GM15510 (cell line): ENCODE measurements around the gene ZFYVE19.

Experiments
- POLR2A ChIP-seq: IDR thresholded peaks from 3 replicates; pipeline ENCODE4 v1.6.1; 2011; ENCODE audit warnings: borderline replicate concordance; ENCODE audit not compliant: insufficient read length; ENCODE audit errors: extremely low read depth

The ZFYVE19 gene

GRCh38 chr15:40825661-40826422 is 19.0 kb downstream of the ZFYVE19 start:
- no peak for TF ChIP-seq POLR2A

DNA sequence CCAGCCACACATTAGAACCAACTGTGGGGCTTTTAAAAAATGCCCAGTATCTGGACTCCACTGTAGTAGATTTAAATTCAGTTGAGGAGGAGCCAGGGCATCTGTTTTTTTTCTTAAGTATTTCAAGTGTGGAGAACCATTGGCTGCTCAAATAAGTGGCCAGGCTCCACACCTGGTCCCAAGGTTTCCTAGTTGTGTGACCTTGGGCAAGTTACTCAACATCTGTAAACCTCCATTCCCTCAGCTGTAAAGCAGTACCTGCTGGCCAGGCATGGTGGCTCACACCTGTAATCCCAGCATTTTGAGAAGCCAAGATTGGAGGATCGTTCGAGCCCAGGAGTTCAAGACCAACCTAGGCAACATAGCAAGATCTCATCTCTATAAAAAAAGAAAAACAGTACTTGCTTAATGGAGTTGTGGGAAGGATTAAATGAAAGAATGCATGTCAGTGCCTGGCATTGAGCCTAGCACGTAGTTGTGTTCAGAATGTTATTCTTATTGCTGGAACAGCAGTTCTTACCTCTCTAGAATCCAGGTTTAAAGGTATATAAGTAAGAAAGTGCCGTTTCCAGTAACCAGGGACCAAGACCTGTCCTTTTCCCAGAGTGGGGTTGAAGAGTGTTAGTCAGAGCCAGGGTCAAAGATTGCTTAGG is 19.7 kb downstream of the ZFYVE19 start:
- no peak for TF ChIP-seq POLR2A

GRCh38 chr15:40828447-40829036 is 21.7 kb downstream of the ZFYVE19 start, which contains the start of gene PPP1R14D:
PPP1R14D (minus strand) TSS chr15:40828708; CDS start chr15:40828641, 67 bp downstream.
- no peak for TF ChIP-seq POLR2A

DNA sequence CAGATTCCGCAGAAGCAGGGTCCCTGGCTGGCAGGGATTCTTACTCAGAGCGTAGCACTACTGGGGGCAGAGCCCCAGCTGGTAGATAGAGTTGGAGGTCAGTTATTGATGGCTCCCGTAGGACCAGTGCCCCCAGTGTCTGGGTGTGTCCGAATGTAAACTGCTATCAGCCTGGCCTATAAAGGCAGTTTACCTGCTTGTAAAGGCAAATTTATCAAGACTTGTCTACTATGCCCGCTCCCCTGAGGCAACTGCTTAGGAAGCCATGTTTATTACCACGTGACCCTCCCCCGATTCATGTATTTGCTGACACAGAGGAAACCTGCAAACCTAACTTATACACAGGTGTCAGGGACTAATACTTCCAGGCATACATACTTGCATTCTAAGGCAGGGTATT is 22.2 kb downstream of the ZFYVE19 start:
- no peak for TF ChIP-seq POLR2A

DNA sequence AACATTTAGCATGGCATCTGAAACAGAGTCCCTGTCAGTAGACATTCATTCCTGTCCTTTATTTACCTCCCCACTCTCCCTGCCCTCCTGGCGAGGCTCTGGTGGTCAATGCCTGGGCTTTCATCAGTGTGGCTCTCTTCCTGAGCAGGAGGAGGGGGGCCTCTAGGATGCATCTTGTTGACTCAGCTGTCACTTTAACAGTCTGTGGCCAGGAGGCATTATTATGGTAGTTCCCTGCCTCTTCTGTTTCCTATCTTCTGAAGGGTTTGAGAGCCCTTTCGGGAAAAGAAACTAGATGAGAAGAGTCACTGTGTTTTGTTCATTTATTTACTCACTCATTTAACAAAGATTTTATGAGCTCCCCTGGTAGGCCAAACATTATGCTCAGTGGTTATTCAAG is 24.0 kb downstream of the ZFYVE19 start:
- no peak for TF ChIP-seq POLR2A

DNA sequence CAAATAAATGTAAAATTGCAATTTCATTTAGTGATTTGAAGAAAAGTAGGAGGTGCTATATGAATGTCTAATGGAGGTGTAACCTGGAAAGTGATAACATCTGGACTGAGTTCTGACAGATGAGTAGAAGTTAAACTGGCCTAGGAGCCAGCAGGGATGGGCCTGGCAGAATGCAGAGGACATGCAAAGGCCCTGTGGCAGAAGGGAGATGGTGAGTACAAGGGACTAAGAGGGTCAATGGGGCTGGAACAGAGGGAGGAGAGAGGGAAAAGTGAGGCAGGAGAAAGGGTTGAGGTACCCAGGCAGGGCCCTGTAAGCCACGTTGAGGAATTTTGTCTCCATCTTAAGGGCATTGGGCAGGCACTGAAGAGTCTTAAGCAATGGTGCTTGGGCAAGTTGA is 25.0 kb downstream of the ZFYVE19 start:
- TF ChIP-seq POLR2A = no peak

GRCh38 chr15:40832903-40833302 is 26.0 kb downstream of the ZFYVE19 start:
- no peak for TF ChIP-seq POLR2A

DNA sequence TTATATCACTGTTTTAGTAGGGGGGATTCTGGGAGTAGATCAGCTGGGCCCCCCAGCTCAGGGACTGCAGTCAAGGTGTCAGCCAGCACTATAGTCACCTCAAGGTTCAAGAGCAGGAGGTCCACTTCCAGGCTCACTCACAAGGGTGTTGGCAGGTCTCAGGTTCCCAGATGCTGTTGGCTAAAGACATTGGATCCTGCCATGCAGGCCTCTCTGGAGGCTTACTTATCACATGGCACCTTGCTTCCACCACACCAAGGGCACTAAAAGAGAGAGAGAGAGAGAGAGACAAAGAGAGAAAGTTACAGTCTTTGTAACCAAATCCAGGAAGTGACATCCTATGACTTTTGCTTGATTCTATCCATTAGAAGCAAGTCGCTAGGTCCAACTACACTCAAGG is 29.1 kb downstream of the ZFYVE19 start:
- no peak for TF ChIP-seq POLR2A

- TF ChIP-seq POLR2A = no peak
These were observed 31.9 kb downstream of the ZFYVE19 start for GRCh38 chr15:40838756-40839155.

DNA sequence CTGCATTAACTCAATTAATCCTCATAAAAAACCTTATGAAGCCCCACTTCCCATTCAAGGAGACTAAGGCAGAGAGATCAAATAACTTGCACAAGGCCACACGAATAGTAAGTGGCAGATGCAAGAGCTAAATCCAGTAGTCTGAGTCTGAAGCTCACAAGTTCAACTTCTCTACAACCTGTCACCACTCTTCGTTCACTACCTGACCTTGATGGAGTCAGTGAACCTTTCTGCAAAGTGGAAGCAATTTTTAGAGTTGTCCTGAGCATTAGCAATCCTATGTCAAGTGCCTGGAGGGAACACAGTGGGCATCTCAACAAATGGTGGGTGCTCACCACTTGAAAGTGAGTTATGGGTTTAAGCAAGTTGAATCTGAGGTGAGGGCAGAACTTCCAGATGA is 34.9 kb downstream of the ZFYVE19 start:
- no peak for TF ChIP-seq POLR2A

DNA sequence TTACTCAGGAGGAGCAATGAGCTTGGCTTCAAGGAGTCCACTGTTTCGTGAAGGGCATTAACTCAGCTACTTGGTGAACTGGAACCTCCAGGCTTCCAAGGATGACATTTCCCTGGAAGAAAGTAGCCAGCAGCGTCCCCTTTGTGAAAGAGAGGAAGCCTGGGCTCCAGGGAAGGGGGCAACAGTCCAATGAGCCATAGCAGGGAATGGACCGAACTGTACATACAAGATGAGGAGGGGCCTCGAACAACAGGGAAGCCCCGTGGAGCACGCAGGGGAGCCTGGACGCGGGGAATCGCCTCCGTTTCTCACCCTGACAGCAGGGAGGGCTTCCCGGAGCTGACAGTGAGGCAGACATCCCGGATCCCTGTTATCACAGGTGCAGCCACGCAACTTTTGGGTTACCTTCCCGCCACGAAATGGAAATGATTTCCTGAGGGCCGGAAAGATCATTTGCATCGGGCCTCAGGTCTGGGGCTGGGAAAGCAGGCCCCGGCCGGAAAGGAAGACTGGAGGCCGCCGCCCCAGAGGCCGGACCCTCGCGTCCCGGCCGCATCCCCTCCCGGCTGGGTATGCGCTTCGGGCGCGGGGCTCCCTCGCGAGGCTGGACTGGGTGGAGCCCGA is 36.5 kb downstream of the ZFYVE19 start:
- TF ChIP-seq POLR2A = no peak

DNA sequence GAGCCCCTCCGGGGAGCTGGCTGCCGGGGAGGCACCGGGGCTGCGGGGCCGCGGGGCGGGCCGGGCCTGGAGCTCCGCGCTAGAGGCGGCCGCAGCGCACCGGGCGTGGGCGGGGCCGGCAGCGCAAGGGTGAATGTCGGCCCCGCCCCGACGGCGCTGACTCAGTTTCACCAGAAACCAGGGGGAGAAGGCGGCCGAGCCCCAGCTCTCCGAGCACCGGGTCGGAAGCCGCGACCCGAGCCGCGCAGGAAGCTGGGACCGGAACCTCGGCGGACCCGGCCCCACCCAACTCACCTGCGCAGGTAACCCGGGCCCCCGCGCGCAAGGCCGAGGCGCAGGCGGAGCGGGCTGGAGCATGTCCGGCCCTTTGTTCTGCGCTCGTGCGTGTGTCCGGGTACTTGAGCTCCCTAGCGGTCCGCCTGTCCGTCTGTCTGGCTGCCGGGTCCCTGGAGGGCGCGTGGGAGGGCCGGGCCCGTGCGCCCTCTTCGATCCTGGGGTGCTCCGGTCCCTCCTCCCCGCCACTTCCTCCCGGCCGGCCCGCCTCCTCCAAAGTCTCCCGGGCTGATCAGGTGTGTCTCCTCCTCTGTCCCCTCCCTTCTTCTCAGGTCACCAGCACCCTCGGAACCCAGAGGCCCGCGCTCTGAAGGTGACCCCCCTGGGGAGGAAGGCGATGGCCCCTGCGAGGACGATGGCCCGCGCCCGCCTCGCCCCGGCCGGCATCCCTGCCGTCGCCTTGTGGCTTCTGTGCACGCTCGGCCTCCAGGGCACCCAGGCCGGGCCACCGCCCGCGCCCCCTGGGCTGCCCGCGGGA is 37.2 kb downstream of the ZFYVE19 start, which contains the start of gene SPINT1:
TSS of gene SPINT1 (plus strand) at position 164 of the 811 bp plus-strand sequence. CDS start at position 671, 507 bp downstream.
- TF ChIP-seq POLR2A = no peak

DNA sequence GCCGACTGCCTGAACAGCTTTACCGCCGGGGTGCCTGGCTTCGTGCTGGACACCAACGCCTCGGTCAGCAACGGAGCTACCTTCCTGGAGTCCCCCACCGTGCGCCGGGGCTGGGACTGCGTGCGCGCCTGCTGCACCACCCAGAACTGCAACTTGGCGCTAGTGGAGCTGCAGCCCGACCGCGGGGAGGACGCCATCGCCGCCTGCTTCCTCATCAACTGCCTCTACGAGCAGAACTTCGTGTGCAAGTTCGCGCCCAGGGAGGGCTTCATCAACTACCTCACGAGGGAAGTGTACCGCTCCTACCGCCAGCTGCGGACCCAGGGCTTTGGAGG is 37.8 kb downstream of the ZFYVE19 start:
- TF ChIP-seq POLR2A = no peak

GRCh38 chr15:40845036-40845435 is 38.1 kb downstream of the ZFYVE19 start:
- TF ChIP-seq POLR2A = no peak
